PFSK-1 (cell line): ENCODE results near the gene HECTD3.

Experiments used
- FOXP2 ChIP-seq: optimal IDR thresholded peaks from 2 replicates; pipeline ENCODE3; 2011; ENCODE audit warnings: borderline replicate concordance, control low read depth, inconsistent platforms; ENCODE audit not compliant: insufficient read depth; ENCODE audit errors: extremely low read length, extremely low read depth
- POLR2AphosphoS5 ChIP-seq: IDR thresholded peaks from 2 replicates; pipeline ENCODE4 v1.6.1; 2012; ENCODE audit warnings: low read depth, mild to moderate bottlenecking, control low read depth, low read length, moderate library complexity
- REST ChIP-seq, 2 experiments: IDR thresholded peaks; 2 replicates each; pipeline versions ENCODE4 v1.6.1 to v1.8.0; 2011 to 2012; ENCODE audit warnings: low read depth in 2 of 2, low read length in 2 of 2, control low read depth in 1 of 2, inconsistent platforms in 1 of 2, mild to moderate bottlenecking in 1 of 2, moderate library complexity in 1 of 2; ENCODE audit not compliant: insufficient read depth in 1 of 2
- SIN3A ChIP-seq: IDR thresholded peaks from 2 replicates; pipeline ENCODE4 v1.6.1; 2012; ENCODE audit warnings: mild to moderate bottlenecking, low read length, moderate library complexity, borderline replicate concordance; ENCODE audit not compliant: insufficient read depth
- TAF1 ChIP-seq: IDR thresholded peaks from 2 replicates; pipeline ENCODE4 v1.6.1; 2012; ENCODE audit warnings: low read length, control low read depth, borderline replicate concordance; ENCODE audit not compliant: insufficient read depth

HECTD3 gene

GRCh38 chr1:45032837-45033236 is 21.7 kb upstream of the HECTD3 start:
- no peak for TF ChIP-seq FOXP2
- no peak for TF ChIP-seq POLR2AphosphoS5
- no peak for TF ChIP-seq SIN3A
- no peak for TF ChIP-seq REST (IDR thresholded peaks at IDR 0.05; ENCODE audit: insufficient read depth in 1 of 2, low read depth in 2 of 2, low read length in 2 of 2)
- no peak for TF ChIP-seq TAF1

GRCh38 chr1:45026446-45026845 is 15.3 kb upstream of the HECTD3 start:
- TF ChIP-seq FOXP2, result no peak
- no peak for TF ChIP-seq TAF1
- no peak for TF ChIP-seq REST (IDR thresholded peaks at IDR 0.05; ENCODE audit: insufficient read depth in 1 of 2, low read depth in 2 of 2, low read length in 2 of 2)
- no peak for TF ChIP-seq SIN3A

- TF ChIP-seq POLR2AphosphoS5 (no peak), SIN3A (no peak), FOXP2 (no peak), REST (IDR thresholded peaks at IDR 0.05; ENCODE audit: insufficient read depth in 1 of 2, low read depth in 2 of 2, low read length in 2 of 2) (no peak), TAF1 (no peak)
Measured at GRCh38 chr1:45023663-45024062, 12.5 kb upstream of the HECTD3 start.

- TF ChIP-seq POLR2AphosphoS5 (no peak), REST (IDR thresholded peaks at IDR 0.05; ENCODE audit: insufficient read depth in 1 of 2, low read depth in 2 of 2, low read length in 2 of 2) (no peak), SIN3A (no peak), FOXP2 (no peak), TAF1 (no peak)
Measured at GRCh38 chr1:45018599-45019230, 7.6 kb upstream of the HECTD3 start.

- no peak for TF ChIP-seq SIN3A
- no peak for TF ChIP-seq REST (IDR thresholded peaks at IDR 0.05; ENCODE audit: insufficient read depth in 1 of 2, low read depth in 2 of 2, low read length in 2 of 2)
- TF ChIP-seq TAF1, result no peak
- no peak for TF ChIP-seq FOXP2
- no peak for TF ChIP-seq POLR2AphosphoS5
Measured at GRCh38 chr1:45016767-45017166, 5.6 kb upstream of the HECTD3 start.
